ENCODE data around the gene HIF1A. TPM values are rescaled to one million over a fixed set of nuclear protein-coding genes. Genes with fewer than 3 reads are reported as not detected.

HIF1A gene
- total RNA-seq, 1 donor from 2014 or later, result 660 TPM

DNA sequence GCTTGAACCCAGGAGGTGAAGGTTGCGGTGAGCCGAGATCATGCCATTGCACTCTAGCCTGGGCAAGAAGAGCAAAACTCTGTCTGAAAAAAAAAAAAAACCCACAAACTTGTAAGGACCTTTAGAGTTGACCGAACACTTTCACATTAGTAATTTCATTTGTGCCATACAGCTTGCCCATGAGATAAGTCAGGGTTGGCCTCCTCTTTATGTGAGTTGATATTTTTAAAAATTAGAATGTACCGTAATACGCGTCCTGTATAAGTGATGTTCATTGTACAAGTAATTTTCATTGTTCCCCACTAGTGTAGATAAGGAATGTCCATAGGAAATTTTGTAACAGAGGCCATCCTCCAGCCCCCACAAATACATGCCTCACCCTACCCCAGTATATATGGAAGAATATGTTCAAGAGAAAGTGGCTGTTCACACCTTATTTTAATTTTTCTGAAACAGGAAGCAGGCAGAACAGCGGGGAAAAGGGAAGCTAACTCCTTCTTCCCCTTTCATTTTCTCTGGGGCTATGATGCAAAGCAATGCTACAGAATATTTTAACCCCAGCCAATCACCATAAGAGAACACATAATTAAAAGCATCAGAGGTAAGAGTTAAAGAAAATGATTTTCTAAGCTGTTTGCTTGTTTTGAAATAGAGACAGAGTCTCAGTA is 31.9 kb upstream of the HIF1A start:
- H3K27ac Mint-ChIP-seq (ENCODE audit: unreplicated experiment), result peak overlapping the region; percentile 49
- H3K4me1 Mint-ChIP-seq (ENCODE audit: low read depth), result peaks cover 45% of the 10 kb centered on the region
- no peaks in the 10 kb centered on the region for H3K9me3 Mint-ChIP-seq (ENCODE audit: low read depth)
- no peaks in the 10 kb centered on the region for H3K27me3 Mint-ChIP-seq (ENCODE audit: low read depth)
- H3K4me3 Mint-ChIP-seq (ENCODE audit: unreplicated experiment), result no peak overlapping the region
- TF ChIP-seq, protein P1, sequence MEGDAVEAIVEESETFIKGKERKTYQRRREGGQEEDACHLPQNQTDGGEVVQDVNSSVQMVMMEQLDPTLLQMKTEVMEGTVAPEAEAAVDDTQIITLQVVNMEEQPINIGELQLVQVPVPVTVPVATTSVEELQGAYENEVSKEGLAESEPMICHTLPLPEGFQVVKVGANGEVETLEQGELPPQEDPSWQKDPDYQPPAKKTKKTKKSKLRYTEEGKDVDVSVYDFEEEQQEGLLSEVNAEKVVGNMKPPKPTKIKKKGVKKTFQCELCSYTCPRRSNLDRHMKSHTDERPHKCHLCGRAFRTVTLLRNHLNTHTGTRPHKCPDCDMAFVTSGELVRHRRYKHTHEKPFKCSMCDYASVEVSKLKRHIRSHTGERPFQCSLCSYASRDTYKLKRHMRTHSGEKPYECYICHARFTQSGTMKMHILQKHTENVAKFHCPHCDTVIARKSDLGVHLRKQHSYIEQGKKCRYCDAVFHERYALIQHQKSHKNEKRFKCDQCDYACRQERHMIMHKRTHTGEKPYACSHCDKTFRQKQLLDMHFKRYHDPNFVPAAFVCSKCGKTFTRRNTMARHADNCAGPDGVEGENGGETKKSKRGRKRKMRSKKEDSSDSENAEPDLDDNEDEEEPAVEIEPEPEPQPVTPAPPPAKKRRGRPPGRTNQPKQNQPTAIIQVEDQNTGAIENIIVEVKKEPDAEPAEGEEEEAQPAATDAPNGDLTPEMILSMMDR (IDR thresholded peaks at IDR 0.05), result no peak
- DNase-seq (ENCODE audit: low spot score), result no peak
- no peaks in the 10 kb centered on the region for H3K36me3 Mint-ChIP-seq (ENCODE audit: low read depth)

DNA sequence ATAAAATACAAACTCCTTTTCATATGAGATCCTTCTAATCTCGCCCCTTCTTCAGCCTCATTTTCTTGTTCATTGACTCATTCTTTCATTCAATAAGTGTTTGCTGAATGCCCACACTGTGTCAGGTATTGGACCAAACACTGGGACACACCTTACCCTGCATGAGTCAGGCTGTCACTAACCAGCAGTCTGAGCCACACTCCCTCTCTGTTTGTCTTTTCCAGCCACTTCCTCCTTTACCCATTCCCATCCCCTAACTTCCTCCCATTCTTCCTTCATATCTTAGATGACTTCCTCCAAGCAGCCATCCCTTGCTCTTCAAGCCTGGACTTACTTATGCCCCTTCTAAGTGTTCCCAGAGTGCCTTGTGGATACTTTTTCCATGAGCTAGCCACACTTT is 27.0 kb upstream of the HIF1A start:
- H3K4me3 Mint-ChIP-seq (ENCODE audit: unreplicated experiment), result no peak overlapping the region
- no peak overlapping the region for H3K27ac Mint-ChIP-seq (ENCODE audit: unreplicated experiment)
- DNase-seq (ENCODE audit: low spot score), result no peak
- H3K4me1 Mint-ChIP-seq (ENCODE audit: low read depth), result peaks cover 11% of the 10 kb centered on the region
- no peaks in the 10 kb centered on the region for H3K9me3 Mint-ChIP-seq (ENCODE audit: low read depth)
- TF ChIP-seq, protein P1 (IDR thresholded peaks at IDR 0.05), result no peak
- H3K36me3 Mint-ChIP-seq (ENCODE audit: low read depth), result no peaks in the 10 kb centered on the region
- no peaks in the 10 kb centered on the region for H3K27me3 Mint-ChIP-seq (ENCODE audit: low read depth)

DNA sequence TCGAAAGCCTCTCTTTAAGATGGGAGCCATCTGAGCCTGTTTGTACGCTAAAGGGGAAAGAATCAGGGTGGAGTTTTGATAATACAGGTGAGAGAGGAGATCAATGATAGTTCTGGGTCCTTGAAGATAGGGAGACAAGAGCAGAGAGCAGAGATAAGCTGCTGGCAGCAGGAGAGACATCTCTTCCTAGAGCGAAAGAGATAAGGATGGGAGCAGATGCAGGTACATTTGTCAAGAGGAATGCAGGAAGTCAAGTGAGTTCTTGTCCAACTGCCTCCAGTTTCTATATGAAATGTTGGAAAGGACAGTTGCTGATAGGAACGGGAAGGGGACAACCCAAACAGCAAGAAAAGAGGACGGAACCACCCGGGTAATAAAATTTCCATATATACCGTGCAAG is 24.7 kb upstream of the HIF1A start:
- H3K4me3 Mint-ChIP-seq (ENCODE audit: unreplicated experiment), result no peak overlapping the region
- peaks cover 11% of the 10 kb centered on the region for H3K4me1 Mint-ChIP-seq (ENCODE audit: low read depth)
- no peaks in the 10 kb centered on the region for H3K36me3 Mint-ChIP-seq (ENCODE audit: low read depth)
- H3K27ac Mint-ChIP-seq (ENCODE audit: unreplicated experiment), result no peak overlapping the region
- TF ChIP-seq, protein P1 (IDR thresholded peaks at IDR 0.05), result no peak
- no peaks in the 10 kb centered on the region for H3K9me3 Mint-ChIP-seq (ENCODE audit: low read depth)
- DNase-seq (ENCODE audit: low spot score), result no peak
- no peaks in the 10 kb centered on the region for H3K27me3 Mint-ChIP-seq (ENCODE audit: low read depth)

DNA sequence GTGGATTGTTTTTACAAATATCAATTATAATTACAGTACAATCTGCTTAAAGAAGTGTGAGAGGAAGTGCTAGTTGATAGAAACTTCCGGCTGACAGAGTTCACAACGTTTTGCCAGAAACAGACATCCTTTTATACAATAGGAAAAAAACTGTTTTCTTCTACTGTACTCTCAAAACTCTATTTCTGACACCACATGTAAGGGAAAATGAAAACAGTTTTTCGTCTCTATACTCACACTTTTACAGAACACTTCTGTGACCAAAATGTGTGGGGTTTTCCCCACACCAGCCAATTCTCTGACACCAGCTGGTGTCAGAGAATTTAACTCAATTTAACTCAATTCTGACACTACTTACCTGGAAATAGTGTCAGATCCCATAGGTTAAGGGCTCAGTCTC is 24.2 kb upstream of the HIF1A start:
- Mint-ChIP-seq H3K4me1 (ENCODE audit: low read depth) (peaks cover 11% of the 10 kb centered on the region), H3K27me3 (ENCODE audit: low read depth) (no peaks in the 10 kb centered on the region), H3K27ac (ENCODE audit: unreplicated experiment) (no peak overlapping the region), H3K4me3 (ENCODE audit: unreplicated experiment) (no peak overlapping the region), H3K9me3 (ENCODE audit: low read depth) (no peaks in the 10 kb centered on the region), H3K36me3 (ENCODE audit: low read depth) (no peaks in the 10 kb centered on the region)
- no peak for DNase-seq (ENCODE audit: low spot score)
- TF ChIP-seq, protein P1 (IDR thresholded peaks at IDR 0.05), result no peak

DNA sequence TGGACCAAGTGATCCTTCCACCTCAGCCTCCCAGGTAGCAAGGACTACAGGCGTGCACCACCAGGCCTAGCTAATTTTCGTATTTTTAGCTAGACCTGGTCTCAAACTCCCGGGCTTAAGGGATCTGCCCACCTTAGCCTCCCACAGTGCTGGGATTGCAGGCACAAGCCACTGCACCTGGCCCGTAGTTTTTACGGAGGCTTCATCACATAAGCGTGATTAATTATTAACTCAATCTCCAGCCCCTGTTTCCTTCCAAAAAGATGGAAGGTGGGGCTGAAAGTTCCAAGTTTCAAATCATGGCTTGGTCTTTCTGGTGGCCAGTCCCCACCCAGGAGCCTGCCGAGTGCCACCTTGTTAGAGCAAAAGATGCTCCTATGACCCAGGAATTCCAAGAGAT is 22.5 kb upstream of the HIF1A start:
- TF ChIP-seq, protein P1 (IDR thresholded peaks at IDR 0.05), result no peak
- H3K4me3 Mint-ChIP-seq (ENCODE audit: unreplicated experiment), result no peak overlapping the region
- H3K36me3 Mint-ChIP-seq (ENCODE audit: low read depth), result no peaks in the 10 kb centered on the region
- peaks cover 11% of the 10 kb centered on the region for H3K4me1 Mint-ChIP-seq (ENCODE audit: low read depth)
- no peaks in the 10 kb centered on the region for H3K9me3 Mint-ChIP-seq (ENCODE audit: low read depth)
- no peaks in the 10 kb centered on the region for H3K27me3 Mint-ChIP-seq (ENCODE audit: low read depth)
- no peak overlapping the region for H3K27ac Mint-ChIP-seq (ENCODE audit: unreplicated experiment)
- DNase-seq (ENCODE audit: low spot score), result no peak

Measured in chondrocyte (in vitro differentiated cells).